ENCODE results near the gene CTDSPL. TPM values are rescaled to one million over a fixed set of nuclear protein-coding genes. Genes with fewer than 3 reads are reported as not detected.

CTDSPL gene
- total and polyA plus RNA-seq, 2 of the 13 experiments (the other 11 are each of a cell fraction or from before 2014, with no cell fraction given) = 26.1 to 142 TPM

DNA sequence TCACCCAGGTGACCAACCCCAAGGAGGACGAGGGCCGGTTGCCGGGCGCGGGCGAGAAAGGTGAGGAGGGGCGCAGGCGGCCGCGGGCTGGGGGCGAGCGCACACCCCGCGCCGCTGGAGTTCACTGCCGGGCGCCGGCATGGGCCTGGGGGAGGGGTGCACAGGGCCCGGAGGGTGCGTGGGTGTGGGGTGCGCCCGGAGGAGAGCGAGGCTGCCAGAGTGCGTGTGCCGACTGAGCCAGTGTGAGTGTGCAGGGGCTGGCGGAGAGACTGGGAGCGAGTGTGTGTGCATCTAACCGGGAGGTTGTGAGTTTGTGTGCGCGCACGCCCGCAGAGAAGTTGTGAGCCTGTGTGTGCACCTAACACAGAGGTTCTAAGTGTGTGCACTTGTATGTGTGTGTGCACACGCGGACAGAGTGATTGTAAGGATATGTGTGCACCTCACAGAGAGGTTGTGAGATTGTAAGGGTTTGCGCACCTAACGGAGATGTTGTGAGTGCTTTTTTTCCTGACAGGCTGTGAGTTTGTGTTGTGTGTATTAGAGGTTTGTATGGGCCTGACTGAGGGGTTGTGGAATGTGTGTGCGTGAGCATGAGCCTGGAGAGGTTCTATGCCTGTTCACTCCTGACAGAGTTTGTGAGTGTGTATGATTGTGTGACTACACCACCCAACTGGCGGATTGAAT lies 681 bp downstream of the CTDSPL start (continued):
- TF ChIP-seq ZNF841 (CRISPR knock-in tag; IDR thresholded peaks at IDR 0.05; ENCODE audit: borderline replicate concordance) = no peak
- 0 out of 2 replicates have a peak, but pooled peaks have one; percentile 18 for TF ChIP-seq SALL2 (CRISPR knock-in tag; IDR thresholded peaks at IDR 0.05)
- no peak for TF ChIP-seq SP1 (IDR thresholded peaks at IDR 0.05)
- TF ChIP-seq SP1 (CRISPR knock-in tag; IDR thresholded peaks at IDR 0.05) = no peak
- TF ChIP-seq ZNF704 (CRISPR knock-in tag; IDR thresholded peaks at IDR 0.05; ENCODE audit: borderline replicate concordance) = no peak
- TF ChIP-seq ZNF546 (CRISPR knock-in tag; conservative IDR thresholded peaks at IDR 0.05) = 0 out of 2 replicates have a peak, but pooled peaks have one; percentile 33
- no peak for TF ChIP-seq ZC3H4 (CRISPR knock-in tag; IDR thresholded peaks at IDR 0.05; ENCODE audit: borderline replicate concordance)
- TF ChIP-seq IKZF4 (CRISPR knock-in tag; IDR thresholded peaks at IDR 0.05; ENCODE audit: borderline replicate concordance, low read depth, not compliant biosample characterization) = peak; percentile 51
- TF ChIP-seq HHEX (CRISPR knock-in tag; IDR thresholded peaks at IDR 0.05) = 0 out of 2 replicates have a peak, but pooled peaks have one; percentile 26
- peak; percentile 35; the same call in 1 of the 2 replicates for TF ChIP-seq TAF1 (CRISPR knock-in tag; IDR thresholded peaks at IDR 0.05)
- TF ChIP-seq ZNF660 (CRISPR knock-in tag; IDR thresholded peaks at IDR 0.05; ENCODE audit: borderline replicate concordance, low read depth) = no peak
- no peak for TF ChIP-seq MBNL3 (CRISPR knock-in tag; conservative IDR thresholded peaks at IDR 0.05)
- peak; percentile 58; the same call in 1 of the 2 replicates for TF ChIP-seq ZNF891 (CRISPR knock-in tag; IDR thresholded peaks at IDR 0.05)
- TF ChIP-seq, protein P1, sequence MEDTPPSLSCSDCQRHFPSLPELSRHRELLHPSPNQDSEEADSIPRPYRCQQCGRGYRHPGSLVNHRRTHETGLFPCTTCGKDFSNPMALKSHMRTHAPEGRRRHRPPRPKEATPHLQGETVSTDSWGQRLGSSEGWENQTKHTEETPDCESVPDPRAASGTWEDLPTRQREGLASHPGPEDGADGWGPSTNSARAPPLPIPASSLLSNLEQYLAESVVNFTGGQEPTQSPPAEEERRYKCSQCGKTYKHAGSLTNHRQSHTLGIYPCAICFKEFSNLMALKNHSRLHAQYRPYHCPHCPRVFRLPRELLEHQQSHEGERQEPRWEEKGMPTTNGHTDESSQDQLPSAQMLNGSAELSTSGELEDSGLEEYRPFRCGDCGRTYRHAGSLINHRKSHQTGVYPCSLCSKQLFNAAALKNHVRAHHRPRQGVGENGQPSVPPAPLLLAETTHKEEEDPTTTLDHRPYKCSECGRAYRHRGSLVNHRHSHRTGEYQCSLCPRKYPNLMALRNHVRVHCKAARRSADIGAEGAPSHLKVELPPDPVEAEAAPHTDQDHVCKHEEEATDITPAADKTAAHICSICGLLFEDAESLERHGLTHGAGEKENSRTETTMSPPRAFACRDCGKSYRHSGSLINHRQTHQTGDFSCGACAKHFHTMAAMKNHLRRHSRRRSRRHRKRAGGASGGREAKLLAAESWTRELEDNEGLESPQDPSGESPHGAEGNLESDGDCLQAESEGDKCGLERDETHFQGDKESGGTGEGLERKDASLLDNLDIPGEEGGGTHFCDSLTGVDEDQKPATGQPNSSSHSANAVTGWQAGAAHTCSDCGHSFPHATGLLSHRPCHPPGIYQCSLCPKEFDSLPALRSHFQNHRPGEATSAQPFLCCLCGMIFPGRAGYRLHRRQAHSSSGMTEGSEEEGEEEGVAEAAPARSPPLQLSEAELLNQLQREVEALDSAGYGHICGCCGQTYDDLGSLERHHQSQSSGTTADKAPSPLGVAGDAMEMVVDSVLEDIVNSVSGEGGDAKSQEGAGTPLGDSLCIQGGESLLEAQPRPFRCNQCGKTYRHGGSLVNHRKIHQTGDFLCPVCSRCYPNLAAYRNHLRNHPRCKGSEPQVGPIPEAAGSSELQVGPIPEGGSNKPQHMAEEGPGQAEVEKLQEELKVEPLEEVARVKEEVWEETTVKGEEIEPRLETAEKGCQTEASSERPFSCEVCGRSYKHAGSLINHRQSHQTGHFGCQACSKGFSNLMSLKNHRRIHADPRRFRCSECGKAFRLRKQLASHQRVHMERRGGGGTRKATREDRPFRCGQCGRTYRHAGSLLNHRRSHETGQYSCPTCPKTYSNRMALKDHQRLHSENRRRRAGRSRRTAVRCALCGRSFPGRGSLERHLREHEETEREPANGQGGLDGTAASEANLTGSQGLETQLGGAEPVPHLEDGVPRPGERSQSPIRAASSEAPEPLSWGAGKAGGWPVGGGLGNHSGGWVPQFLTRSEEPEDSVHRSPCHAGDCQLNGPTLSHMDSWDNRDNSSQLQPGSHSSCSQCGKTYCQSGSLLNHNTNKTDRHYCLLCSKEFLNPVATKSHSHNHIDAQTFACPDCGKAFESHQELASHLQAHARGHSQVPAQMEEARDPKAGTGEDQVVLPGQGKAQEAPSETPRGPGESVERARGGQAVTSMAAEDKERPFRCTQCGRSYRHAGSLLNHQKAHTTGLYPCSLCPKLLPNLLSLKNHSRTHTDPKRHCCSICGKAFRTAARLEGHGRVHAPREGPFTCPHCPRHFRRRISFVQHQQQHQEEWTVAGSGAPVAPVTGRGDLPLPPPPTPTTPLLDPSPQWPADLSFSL (CRISPR knock-in tag; IDR thresholded peaks at IDR 0.05) = peak; percentile 98
- no peak for TF ChIP-seq NFE2 (CRISPR knock-in tag; IDR thresholded peaks at IDR 0.05)
- 0 out of 2 replicates have a peak, but pooled peaks have one; percentile 54 for TF ChIP-seq DNMT1 (CRISPR knock-in tag; IDR thresholded peaks at IDR 0.05)
- no peak for TF ChIP-seq TEF (CRISPR knock-in tag; IDR thresholded peaks at IDR 0.05)
- TF ChIP-seq ZNF547 (CRISPR knock-in tag; IDR thresholded peaks at IDR 0.05) = 0 out of 2 replicates have a peak, but pooled peaks have one; percentile 63
- 0 out of 2 replicates have a peak, but pooled peaks have one; percentile 4 for TF ChIP-seq ZNF589 (CRISPR knock-in tag; conservative IDR thresholded peaks at IDR 0.05)
- TF ChIP-seq ZNF550 (CRISPR knock-in tag; IDR thresholded peaks at IDR 0.05; ENCODE audit: borderline replicate concordance) = no peak
- TF ChIP-seq ZSCAN29 (CRISPR knock-in tag; conservative IDR thresholded peaks at IDR 0.05) = no peak
- peak; percentile 50 for TF ChIP-seq ZNF329 (CRISPR knock-in tag; IDR thresholded peaks at IDR 0.05; ENCODE audit: low read depth)

Measured in HepG2 (cell line).